GM23338 (cell line): ENCODE measurements around the gene KDM6A. TPM values are rescaled to one million over a fixed set of nuclear protein-coding genes. Genes with fewer than 3 reads are reported as not detected.

ENCODE experiments used
- ATAC-seq: fragments of 200-7000 bp; cut with Tn5 transposase; 3 replicates; pipeline ENCODE4 v1.9.1; 2020
- DNase-seq: peaks from one replicate; pipeline ENCODE4 v3.0.0-alpha.2; 2015; ENCODE audit warnings: low spot score
- H2AFZ ChIP-seq: fragments of 200-600 bp; sonication (generic); 2 replicates; pipeline ENCODE4 v1.8.0; 2016; ENCODE audit warnings: antibody characterized with exemption, mild to moderate bottlenecking, moderate library complexity
- H3F3A ChIP-seq: fragments of 200-600 bp; sonication (generic); replicated peaks from 2 replicates; pipeline ENCODE4 v1.8.0; 2017; ENCODE audit warnings: antibody characterized with exemption, mixed run types, low read depth
- H3K27ac ChIP-seq: fragments of 200-600 bp; sonication (generic); 2 replicates; pipeline ENCODE4 v1.6.1; 2016; ENCODE audit warnings: low read depth
- H3K27me3 ChIP-seq: fragments of 200-600 bp; sonication (generic); 2 replicates; pipeline ENCODE4 v1.8.0; 2016; ENCODE audit warnings: mild to moderate bottlenecking, mixed run types, moderate library complexity; ENCODE audit not compliant: insufficient read depth
- H3K36me3 ChIP-seq: fragments of 200-600 bp; sonication (generic); 2 replicates; pipeline ENCODE4 v1.8.0; 2016; ENCODE audit warnings: mild to moderate bottlenecking; ENCODE audit not compliant: insufficient read depth
- H3K4me1 ChIP-seq: fragments of 200-600 bp; sonication (generic); 2 replicates; pipeline ENCODE4 v1.8.0; 2016; ENCODE audit warnings: mild to moderate bottlenecking, moderate library complexity; ENCODE audit not compliant: insufficient read depth
- H3K4me2 ChIP-seq: fragments of 200-600 bp; sonication (generic); 2 replicates; pipeline ENCODE4 v1.7.1; 2017; ENCODE audit warnings: mixed run types
- H3K4me3 ChIP-seq: fragments of 200-600 bp; sonication (generic); 2 replicates; pipeline ENCODE4 v1.6.1; 2016; ENCODE audit warnings: mixed run types
- H3K79me2 ChIP-seq: fragments of 200-600 bp; sonication (generic); replicated peaks from 2 replicates; pipeline ENCODE4 v1.8.0; 2017; ENCODE audit warnings: mild to moderate bottlenecking; ENCODE audit not compliant: insufficient read depth
- H3K9me2 ChIP-seq: fragments of 200-600 bp; sonication (generic); 2 replicates; pipeline ENCODE4 v1.8.0; 2017; ENCODE audit not compliant: insufficient read depth
- H4K20me1 ChIP-seq: fragments of 200-600 bp; sonication (generic); replicated peaks from 2 replicates; pipeline ENCODE4 v1.8.0; 2017; ENCODE audit warnings: mild to moderate bottlenecking; ENCODE audit not compliant: insufficient read depth
- H3K27ac Mint-ChIP-seq: 2 replicates; pipeline ENCODE4 v1.8.0; 2020; ENCODE audit warnings: inconsistent platforms, mild to moderate bottlenecking, moderate library complexity, mixed read lengths
- H3K27me3 Mint-ChIP-seq: 3 replicates; pipeline ENCODE4 v1.8.0; 2022; ENCODE audit warnings: low read depth, mild to moderate bottlenecking, moderate library complexity, mixed read lengths, inconsistent platforms; ENCODE audit not compliant: insufficient read depth, poor library complexity
- H3K36me3 Mint-ChIP-seq: 3 replicates; pipeline ENCODE4 v1.8.0; 2021; ENCODE audit warnings: low read depth, mild to moderate bottlenecking, inconsistent platforms, moderate library complexity, mixed read lengths
- H3K4me1 Mint-ChIP-seq: 3 replicates; pipeline ENCODE4 v1.8.0; 2020; ENCODE audit warnings: mild to moderate bottlenecking, inconsistent platforms, mixed read lengths
- H3K4me3 Mint-ChIP-seq: 3 replicates; pipeline ENCODE4 v1.8.0; 2021; ENCODE audit warnings: moderate library complexity, mild to moderate bottlenecking, inconsistent platforms, mixed read lengths
- H3K9me3 Mint-ChIP-seq: 3 replicates; pipeline ENCODE4 v1.8.0; 2020; ENCODE audit warnings: moderate library complexity, mild to moderate bottlenecking, inconsistent platforms, mixed read lengths
- CREB1 ChIP-seq: fragments of 250-450 bp; sonication (Bioruptor Pico); IDR thresholded peaks from 2 replicates; pipeline ENCODE4 v1.5.0; 2020; ENCODE audit warnings: low read depth, mild to moderate bottlenecking, moderate library complexity
- EZH2 ChIP-seq: fragments of 200-600 bp; sonication (generic); IDR thresholded peaks from one replicate; pipeline ENCODE4 v1.8.0; 2017; ENCODE audit warnings: antibody characterized with exemption, mild to moderate bottlenecking, low read depth; ENCODE audit not compliant: unreplicated experiment
- EZH2phosphoT487 ChIP-seq: fragments of 200-600 bp; sonication (generic); IDR thresholded peaks from one replicate; pipeline ENCODE4 v1.8.1; 2018; ENCODE audit warnings: antibody characterized with exemption; ENCODE audit not compliant: unreplicated experiment
- JUNB ChIP-seq: IDR thresholded peaks from one replicate; pipeline ENCODE4 v1.6.1; 2016; ENCODE audit warnings: antibody characterized with exemption; ENCODE audit not compliant: unreplicated experiment
- NANOG ChIP-seq: IDR thresholded peaks from 2 replicates; pipeline ENCODE4 v1.6.1; 2016; ENCODE audit warnings: antibody characterized with exemption, borderline replicate concordance
- POLR2AphosphoS5 ChIP-seq: IDR thresholded peaks from 2 replicates; pipeline ENCODE4 v1.6.1; 2016; ENCODE audit warnings: antibody characterized with exemption, low read depth
- STAT1 ChIP-seq: IDR thresholded peaks from one replicate; pipeline ENCODE4 v1.6.1; 2016; ENCODE audit warnings: antibody characterized with exemption; ENCODE audit not compliant: unreplicated experiment
- ZNF331 ChIP-seq: fragments of 250-450 bp; sonication (Bioruptor Pico); IDR thresholded peaks from 2 replicates; pipeline ENCODE4 v1.5.0; 2020; ENCODE audit warnings: low read depth, mild to moderate bottlenecking, moderate library complexity
- polyA plus RNA-seq: library from polyadenylated mRNA; unstranded; fragments of >200 nt; fragmentation: Nextera tagmentation; extraction: Ambion mirVana; gene quantifications from 2 replicates; pipeline ENCODE4 v1.2.1, GENCODE V29; 2016
- total RNA-seq: library from RNA; depleted of rRNA; stranded (reverse); fragments of >200 nt; shearing (Covaris generic); gene quantifications from 2 replicates; pipeline ENCODE4 v1.2.3, GENCODE V29; 2014
- TF ChIP-seq, protein P1 (sequence below): IDR thresholded peaks from one replicate; pipeline ENCODE4 v1.6.1; 2018; ENCODE audit warnings: antibody characterized with exemption; ENCODE audit not compliant: unreplicated experiment
- TF ChIP-seq, protein P2 (sequence below): fragments of 250-450 bp; sonication (Bioruptor Pico); IDR thresholded peaks from 2 replicates; pipeline ENCODE4 v1.5.0; 2020; ENCODE audit warnings: mild to moderate bottlenecking, moderate library complexity
- TF ChIP-seq, protein P3 (sequence below), 2 experiments: fragments of 200-600 bp in 1 of 2; sonication (generic) in 1 of 2; conservative IDR thresholded peaks; 2 replicates each; pipeline versions ENCODE4 v1.5.1 to v1.6.1; 2016 to 2017; ENCODE audit warnings: antibody characterized with exemption in 2 of 2, low read depth in 2 of 2, mild to moderate bottlenecking in 2 of 2, moderate library complexity in 1 of 2

KDM6A gene
- total and polyA plus RNA-seq, 2 experiments from 2014 or later = 22.8 to 102 TPM

DNA sequence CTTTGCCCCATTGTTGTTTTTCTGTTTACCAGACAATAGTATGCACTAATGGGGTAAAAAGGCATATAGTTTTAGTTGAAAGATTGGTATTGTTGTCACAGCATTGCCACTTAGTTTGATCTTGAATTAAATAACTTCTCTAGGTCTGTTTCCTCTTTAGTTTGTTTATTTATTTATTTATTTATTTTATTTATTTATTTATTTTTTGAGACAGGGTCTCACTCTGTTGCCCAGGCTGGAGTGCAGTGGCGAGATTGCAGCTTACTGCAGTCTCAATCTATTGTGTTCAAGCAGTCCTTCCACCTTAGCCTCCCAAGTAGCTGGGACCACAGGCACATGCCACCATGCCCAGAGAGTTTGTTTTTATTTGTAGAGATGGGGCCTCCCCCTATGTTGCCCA lies 138.6 kb downstream of the KDM6A start:
- no peak overlapping the region for H3K4me3 ChIP-seq
- no peak overlapping the region for H3K27ac Mint-ChIP-seq
- H3K4me3 Mint-ChIP-seq = no peak overlapping the region
- no peak overlapping the region for H3K27ac ChIP-seq
- no peaks in the 10 kb centered on the region for H3K9me2 ChIP-seq
- peaks cover 39% of the 10 kb centered on the region for H4K20me1 ChIP-seq
- peaks cover 24% of the 10 kb centered on the region for H3K36me3 Mint-ChIP-seq
- no peaks in the 10 kb centered on the region for H3K36me3 ChIP-seq
- no peaks in the 10 kb centered on the region for H3F3A ChIP-seq
- H3K79me2 ChIP-seq = peaks cover 100% of the 10 kb centered on the region
- H3K4me1 Mint-ChIP-seq = peaks cover 32% of the 10 kb centered on the region
- no peaks in the 10 kb centered on the region for H3K27me3 ChIP-seq
- TF ChIP-seq EZH2 = no peak
- TF ChIP-seq, protein P1, sequence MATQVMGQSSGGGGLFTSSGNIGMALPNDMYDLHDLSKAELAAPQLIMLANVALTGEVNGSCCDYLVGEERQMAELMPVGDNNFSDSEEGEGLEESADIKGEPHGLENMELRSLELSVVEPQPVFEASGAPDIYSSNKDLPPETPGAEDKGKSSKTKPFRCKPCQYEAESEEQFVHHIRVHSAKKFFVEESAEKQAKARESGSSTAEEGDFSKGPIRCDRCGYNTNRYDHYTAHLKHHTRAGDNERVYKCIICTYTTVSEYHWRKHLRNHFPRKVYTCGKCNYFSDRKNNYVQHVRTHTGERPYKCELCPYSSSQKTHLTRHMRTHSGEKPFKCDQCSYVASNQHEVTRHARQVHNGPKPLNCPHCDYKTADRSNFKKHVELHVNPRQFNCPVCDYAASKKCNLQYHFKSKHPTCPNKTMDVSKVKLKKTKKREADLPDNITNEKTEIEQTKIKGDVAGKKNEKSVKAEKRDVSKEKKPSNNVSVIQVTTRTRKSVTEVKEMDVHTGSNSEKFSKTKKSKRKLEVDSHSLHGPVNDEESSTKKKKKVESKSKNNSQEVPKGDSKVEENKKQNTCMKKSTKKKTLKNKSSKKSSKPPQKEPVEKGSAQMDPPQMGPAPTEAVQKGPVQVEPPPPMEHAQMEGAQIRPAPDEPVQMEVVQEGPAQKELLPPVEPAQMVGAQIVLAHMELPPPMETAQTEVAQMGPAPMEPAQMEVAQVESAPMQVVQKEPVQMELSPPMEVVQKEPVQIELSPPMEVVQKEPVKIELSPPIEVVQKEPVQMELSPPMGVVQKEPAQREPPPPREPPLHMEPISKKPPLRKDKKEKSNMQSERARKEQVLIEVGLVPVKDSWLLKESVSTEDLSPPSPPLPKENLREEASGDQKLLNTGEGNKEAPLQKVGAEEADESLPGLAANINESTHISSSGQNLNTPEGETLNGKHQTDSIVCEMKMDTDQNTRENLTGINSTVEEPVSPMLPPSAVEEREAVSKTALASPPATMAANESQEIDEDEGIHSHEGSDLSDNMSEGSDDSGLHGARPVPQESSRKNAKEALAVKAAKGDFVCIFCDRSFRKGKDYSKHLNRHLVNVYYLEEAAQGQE = no peak
- no peak for TF ChIP-seq NANOG
- TF ChIP-seq POLR2AphosphoS5 = no peak
- TF ChIP-seq STAT1 = no peak
- no peak for ATAC-seq
- DNase-seq = no peak
- peaks cover under 1% of the 10 kb centered on the region; the same call in 2 of the 3 replicates for H3K9me3 Mint-ChIP-seq
- H3K27me3 Mint-ChIP-seq = no peaks in the 10 kb centered on the region
- H2AFZ ChIP-seq = no peak overlapping the region
- no peak overlapping the region for H3K4me2 ChIP-seq
- H3K4me1 ChIP-seq = peaks cover 27% of the 10 kb centered on the region

DNA sequence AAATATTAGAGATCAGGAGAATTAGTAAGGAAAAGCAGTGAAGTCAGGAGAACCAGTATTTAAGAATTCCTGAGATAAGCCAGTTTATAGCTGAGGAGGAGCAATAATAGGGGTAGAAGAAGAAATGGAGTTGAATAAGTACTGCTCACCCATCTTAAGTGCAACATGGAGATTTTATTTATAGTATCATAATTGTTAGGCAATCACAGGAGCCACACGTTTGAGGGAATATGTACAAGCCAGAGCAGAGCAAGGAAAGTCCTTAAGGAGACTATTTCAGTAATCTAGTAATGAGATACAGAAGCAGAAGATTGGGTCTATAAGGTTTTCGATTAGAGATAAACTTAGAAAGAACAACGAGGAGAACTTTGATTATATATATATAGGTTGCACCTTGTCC lies 145.0 kb downstream of the KDM6A start:
- H3K4me3 Mint-ChIP-seq = no peak overlapping the region
- H3K36me3 Mint-ChIP-seq = peaks cover 3% of the 10 kb centered on the region; the same call in 1 of the 3 replicates
- peaks cover 38% of the 10 kb centered on the region for H3K4me1 Mint-ChIP-seq
- Histone ChIP-seq H3K27me3 (no peaks in the 10 kb centered on the region), H2AFZ (no peak overlapping the region), H3K79me2 (peaks cover 100% of the 10 kb centered on the region), H4K20me1 (peaks cover 28% of the 10 kb centered on the region), H3K4me1 (peaks cover 54% of the 10 kb centered on the region), H3K36me3 (no peaks in the 10 kb centered on the region), H3K4me2 (no peak overlapping the region), H3K27ac (no peak overlapping the region), H3K9me2 (no peaks in the 10 kb centered on the region), H3F3A (no peaks in the 10 kb centered on the region), H3K4me3 (no peak overlapping the region)
- peaks cover 2% of the 10 kb centered on the region for H3K27me3 Mint-ChIP-seq
- H3K27ac Mint-ChIP-seq = no peak overlapping the region
- no peaks in the 10 kb centered on the region for H3K9me3 Mint-ChIP-seq
- ATAC-seq = no peak
- no peak for DNase-seq
- no peak for TF ChIP-seq EZH2
- TF ChIP-seq STAT1 = no peak
- TF ChIP-seq EZH2phosphoT487 = no peak
- no peak for TF ChIP-seq ZNF331
- no peak for TF ChIP-seq NANOG
- no peak for TF ChIP-seq JUNB
- TF ChIP-seq, protein P2, sequence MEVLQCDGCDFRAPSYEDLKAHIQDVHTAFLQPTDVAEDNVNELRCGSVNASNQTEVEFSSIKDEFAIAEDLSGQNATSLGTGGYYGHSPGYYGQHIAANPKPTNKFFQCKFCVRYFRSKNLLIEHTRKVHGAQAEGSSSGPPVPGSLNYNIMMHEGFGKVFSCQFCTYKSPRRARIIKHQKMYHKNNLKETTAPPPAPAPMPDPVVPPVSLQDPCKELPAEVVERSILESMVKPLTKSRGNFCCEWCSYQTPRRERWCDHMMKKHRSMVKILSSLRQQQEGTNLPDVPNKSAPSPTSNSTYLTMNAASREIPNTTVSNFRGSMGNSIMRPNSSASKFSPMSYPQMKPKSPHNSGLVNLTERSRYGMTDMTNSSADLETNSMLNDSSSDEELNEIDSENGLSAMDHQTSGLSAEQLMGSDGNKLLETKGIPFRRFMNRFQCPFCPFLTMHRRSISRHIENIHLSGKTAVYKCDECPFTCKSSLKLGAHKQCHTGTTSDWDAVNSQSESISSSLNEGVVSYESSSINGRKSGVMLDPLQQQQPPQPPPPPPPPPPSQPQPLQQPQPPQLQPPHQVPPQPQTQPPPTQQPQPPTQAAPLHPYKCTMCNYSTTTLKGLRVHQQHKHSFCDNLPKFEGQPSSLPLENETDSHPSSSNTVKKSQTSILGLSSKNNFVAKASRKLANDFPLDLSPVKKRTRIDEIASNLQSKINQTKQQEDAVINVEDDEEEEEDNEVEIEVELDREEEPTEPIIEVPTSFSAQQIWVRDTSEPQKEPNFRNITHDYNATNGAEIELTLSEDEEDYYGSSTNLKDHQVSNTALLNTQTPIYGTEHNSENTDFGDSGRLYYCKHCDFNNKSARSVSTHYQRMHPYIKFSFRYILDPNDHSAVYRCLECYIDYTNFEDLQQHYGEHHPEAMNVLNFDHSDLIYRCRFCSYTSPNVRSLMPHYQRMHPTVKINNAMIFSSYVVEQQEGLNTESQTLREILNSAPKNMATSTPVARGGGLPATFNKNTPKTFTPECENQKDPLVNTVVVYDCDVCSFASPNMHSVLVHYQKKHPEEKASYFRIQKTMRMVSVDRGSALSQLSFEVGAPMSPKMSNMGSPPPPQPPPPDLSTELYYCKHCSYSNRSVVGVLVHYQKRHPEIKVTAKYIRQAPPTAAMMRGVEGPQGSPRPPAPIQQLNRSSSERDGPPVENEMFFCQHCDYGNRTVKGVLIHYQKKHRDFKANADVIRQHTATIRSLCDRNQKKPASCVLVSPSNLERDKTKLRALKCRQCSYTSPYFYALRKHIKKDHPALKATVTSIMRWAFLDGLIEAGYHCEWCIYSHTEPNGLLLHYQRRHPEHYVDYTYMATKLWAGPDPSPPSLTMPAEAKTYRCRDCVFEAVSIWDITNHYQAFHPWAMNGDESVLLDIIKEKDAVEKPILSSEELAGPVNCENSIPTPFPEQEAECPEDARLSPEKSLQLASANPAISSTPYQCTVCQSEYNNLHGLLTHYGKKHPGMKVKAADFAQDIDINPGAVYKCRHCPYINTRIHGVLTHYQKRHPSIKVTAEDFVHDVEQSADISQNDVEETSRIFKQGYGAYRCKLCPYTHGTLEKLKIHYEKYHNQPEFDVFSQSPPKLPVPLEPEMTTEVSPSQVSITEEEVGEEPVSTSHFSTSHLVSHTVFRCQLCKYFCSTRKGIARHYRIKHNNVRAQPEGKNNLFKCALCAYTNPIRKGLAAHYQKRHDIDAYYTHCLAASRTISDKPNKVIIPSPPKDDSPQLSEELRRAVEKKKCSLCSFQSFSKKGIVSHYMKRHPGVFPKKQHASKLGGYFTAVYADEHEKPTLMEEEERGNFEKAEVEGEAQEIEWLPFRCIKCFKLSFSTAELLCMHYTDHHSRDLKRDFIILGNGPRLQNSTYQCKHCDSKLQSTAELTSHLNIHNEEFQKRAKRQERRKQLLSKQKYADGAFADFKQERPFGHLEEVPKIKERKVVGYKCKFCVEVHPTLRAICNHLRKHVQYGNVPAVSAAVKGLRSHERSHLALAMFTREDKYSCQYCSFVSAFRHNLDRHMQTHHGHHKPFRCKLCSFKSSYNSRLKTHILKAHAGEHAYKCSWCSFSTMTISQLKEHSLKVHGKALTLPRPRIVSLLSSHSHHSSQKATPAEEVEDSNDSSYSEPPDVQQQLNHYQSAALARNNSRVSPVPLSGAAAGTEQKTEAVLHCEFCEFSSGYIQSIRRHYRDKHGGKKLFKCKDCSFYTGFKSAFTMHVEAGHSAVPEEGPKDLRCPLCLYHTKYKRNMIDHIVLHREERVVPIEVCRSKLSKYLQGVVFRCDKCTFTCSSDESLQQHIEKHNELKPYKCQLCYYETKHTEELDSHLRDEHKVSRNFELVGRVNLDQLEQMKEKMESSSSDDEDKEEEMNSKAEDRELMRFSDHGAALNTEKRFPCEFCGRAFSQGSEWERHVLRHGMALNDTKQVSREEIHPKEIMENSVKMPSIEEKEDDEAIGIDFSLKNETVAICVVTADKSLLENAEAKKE (CRISPR knock-in tag) = no peak
- TF ChIP-seq, protein P3, sequence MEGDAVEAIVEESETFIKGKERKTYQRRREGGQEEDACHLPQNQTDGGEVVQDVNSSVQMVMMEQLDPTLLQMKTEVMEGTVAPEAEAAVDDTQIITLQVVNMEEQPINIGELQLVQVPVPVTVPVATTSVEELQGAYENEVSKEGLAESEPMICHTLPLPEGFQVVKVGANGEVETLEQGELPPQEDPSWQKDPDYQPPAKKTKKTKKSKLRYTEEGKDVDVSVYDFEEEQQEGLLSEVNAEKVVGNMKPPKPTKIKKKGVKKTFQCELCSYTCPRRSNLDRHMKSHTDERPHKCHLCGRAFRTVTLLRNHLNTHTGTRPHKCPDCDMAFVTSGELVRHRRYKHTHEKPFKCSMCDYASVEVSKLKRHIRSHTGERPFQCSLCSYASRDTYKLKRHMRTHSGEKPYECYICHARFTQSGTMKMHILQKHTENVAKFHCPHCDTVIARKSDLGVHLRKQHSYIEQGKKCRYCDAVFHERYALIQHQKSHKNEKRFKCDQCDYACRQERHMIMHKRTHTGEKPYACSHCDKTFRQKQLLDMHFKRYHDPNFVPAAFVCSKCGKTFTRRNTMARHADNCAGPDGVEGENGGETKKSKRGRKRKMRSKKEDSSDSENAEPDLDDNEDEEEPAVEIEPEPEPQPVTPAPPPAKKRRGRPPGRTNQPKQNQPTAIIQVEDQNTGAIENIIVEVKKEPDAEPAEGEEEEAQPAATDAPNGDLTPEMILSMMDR (conservative IDR thresholded peaks at IDR 0.05; ENCODE audit: low read depth in 2 of 2) = no peak
- TF ChIP-seq CREB1 (CRISPR knock-in tag) = no peak
